ENCODE data around the gene OGFOD1. TPM values are rescaled to one million over a fixed set of nuclear protein-coding genes. Genes with fewer than 3 reads are reported as not detected.
A peak's percentile ranks its signal among the peaks of the same experiment; 100 is the strongest.

OGFOD1 gene
- total RNA-seq, 1 donor from 2014 or later = 25.7 TPM

DNA sequence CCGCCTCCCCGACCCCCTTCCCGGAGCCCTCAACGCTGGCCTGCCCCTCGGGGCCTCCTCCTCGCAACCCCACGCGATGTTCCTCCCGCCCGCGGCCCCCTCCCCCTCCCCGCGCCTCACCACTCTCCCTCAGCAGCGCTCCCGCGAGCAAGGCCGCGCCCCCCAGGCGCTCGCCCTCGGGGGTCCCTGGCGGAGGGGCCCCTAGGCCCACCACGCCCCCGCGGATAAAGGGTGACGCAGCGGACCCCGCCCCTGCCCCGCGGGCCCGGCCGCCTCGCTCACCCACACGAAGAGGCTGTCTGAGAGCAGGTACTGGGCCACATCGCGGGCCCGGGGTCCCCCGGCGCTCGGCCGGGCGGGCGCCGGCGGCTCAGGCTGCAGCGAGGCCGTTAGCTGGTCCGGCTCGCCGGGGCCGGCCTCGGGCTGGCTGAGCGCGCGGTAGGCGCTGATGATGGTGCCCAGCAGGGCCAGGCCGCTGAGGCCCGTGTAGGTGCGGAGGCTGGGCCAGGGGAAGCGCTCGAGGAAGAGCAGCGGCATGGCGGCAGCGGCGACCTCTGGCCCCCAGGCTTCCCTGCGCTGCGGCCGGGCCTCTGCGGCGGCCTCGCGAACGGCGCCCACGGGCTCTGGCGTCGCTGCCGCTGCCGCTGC is 26.4 kb upstream of the OGFOD1 start:
- peak; percentile 51 for DNase-seq
- intact Hi-C loops (cut with DNase I) = no loop called here
- peak; percentile 42 for ATAC-seq (ENCODE audit: poor library complexity)

DNA sequence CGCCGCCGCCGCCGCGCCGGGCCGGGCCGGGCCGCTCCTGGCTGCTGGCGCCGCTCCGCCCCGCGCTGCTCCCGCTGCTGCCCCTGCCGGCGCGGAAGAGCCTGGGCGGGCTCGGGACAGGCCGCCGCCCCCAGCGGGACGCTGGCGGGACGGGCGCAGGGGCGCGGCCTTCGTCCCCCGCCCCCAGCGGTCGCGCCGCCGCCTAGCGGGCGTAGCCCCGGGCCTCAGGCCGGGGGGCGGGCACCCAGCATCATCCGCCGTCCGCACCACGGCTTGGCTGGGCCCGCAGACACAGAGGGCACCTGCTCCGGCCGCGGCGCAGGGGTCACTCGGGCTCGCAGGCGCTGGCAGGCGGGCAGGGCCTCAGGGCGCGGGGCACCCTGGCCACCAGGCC is 25.9 kb upstream of the OGFOD1 start, which contains the start of gene AMFR:
Gene AMFR (minus strand): TSS at position 107 of the 394 bp plus-strand sequence. CDS start 218 bp downstream, outside the sequence.
- ATAC-seq (ENCODE audit: poor library complexity) (peak; percentile 97), DNase-seq (peak; percentile 79)
- intact Hi-C loops (cut with DNase I) = no loop called here

DNA sequence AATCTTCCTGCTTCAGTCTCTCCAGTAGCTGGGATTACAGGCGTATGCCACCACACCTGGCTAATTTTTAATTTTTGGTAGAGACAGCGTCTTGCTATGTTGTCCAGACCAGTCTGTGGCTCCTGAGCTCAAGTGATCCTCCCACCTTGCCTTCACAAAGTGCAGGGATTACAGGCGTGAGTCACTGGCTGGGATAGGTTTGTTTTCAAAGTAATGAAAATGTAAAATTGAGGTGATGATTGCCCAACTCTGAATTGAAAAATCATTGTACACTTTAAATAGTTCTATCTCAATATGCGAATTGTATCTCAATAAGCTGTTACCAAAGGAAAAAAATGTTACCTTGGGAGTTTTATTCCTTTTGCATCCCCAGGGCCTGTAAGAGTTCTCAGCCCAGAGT is 24.8 kb upstream of the OGFOD1 start:
- no peak for DNase-seq
- intact Hi-C loops (cut with DNase I) = no loop called here
- no peak for ATAC-seq (ENCODE audit: poor library complexity)

DNA sequence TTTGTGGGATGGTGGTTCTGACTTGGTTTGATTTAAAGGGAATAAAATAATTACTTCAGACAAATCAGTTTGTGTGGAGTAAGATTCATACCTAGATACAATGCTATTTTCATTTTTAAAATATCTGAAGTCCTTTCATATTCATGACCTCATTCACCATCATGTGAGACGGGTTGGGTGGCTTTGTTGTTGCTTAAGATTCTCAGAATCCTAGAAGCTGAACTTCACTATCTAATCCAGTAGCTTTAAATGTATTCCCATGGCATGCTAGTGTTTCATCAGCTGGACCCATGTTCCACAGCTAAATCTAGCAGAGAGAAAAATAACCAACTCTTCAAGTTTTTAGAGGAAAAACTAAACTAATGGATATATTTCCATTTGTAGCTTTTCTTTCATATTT is 23.3 kb upstream of the OGFOD1 start:
- intact Hi-C loops (cut with DNase I) = no loop called here
- DNase-seq (no peak), ATAC-seq (ENCODE audit: poor library complexity) (no peak)

DNA sequence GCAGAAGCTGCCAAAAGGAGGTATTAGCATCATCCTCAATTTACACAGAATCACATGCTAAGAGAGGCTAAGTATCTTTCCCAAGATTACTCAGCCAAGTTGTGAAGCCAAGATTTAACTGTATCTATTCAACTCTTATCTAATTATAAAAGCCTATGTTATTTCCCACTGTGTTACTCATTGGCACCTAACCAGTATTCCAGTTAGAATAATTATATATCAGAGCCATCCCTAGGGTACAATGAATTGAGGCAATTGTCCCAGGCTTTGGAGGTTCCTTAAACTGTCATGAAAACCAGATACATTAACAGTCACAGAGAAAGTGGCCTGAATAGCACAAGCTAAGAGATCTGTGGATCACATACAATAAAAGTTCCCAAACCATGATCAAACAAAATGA is 15.1 kb upstream of the OGFOD1 start:
- intact Hi-C loops (cut with DNase I) = no loop called here
- no peak for ATAC-seq (ENCODE audit: poor library complexity)
- no peak for DNase-seq

DNA sequence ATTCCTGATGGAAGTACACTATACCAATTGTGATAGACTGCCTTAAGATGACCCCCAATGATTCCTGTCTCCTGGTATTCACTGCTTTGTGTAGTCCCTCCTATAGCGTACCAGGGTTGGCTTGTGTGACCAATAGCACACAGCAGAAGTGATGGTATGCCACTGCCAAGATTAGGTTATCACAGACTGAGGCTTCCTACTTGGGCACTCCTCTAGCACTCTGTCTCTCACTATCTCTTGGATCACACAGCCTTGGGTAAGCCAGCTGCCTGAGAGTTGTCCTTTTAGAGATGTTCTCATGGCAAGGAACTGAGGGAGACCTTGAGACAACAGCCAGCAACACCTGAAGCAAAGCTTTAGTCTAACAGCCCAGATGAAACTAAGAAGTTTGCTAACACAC is 13.3 kb upstream of the OGFOD1 start:
- DNase-seq (no peak), ATAC-seq (ENCODE audit: poor library complexity) (no peak)
- intact Hi-C loops (cut with DNase I) = no loop called here

DNA sequence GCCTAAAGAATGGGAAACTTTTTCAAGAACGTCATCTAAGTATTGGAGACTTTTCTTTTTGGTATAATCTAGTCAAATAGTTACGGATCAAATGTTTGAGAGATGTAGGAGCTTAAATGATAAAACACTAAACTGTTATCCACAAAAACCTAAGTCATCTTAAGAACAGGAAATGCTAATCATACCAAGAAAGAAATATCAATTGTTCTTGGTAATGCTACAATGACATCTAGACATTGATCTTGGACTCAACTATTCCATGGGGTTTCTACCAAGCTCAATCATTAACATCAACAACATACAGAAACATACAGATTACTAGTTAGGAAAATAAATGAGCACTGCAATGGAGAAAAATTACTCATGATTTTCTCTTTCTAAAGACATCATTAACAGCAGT is 4.1 kb upstream of the OGFOD1 start:
- no peak for ATAC-seq (ENCODE audit: poor library complexity)
- DNase-seq = no peak
- intact Hi-C loops (cut with DNase I) = no loop called here

DNA sequence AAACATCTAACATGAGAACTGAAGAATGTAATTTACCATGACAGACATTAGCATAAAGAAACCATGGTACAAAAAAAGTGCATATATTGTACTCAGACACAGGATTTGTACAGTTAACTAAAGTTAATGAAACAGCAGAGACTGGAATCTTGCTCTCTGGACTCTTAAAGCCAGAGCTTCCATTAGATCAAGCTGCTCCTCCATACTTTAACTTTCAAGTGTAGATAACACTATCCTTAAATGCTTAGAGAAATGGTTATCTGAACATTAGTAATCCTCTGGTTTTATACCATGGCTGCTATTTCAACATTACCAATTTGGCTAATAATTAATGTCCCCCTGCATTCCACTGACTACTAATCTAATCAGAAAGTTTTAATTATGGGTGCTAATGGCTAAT is 3.3 kb upstream of the OGFOD1 start:
- DNase-seq = no peak
- intact Hi-C loops (cut with DNase I) = no loop called here
- no peak for ATAC-seq (ENCODE audit: poor library complexity)

DNA sequence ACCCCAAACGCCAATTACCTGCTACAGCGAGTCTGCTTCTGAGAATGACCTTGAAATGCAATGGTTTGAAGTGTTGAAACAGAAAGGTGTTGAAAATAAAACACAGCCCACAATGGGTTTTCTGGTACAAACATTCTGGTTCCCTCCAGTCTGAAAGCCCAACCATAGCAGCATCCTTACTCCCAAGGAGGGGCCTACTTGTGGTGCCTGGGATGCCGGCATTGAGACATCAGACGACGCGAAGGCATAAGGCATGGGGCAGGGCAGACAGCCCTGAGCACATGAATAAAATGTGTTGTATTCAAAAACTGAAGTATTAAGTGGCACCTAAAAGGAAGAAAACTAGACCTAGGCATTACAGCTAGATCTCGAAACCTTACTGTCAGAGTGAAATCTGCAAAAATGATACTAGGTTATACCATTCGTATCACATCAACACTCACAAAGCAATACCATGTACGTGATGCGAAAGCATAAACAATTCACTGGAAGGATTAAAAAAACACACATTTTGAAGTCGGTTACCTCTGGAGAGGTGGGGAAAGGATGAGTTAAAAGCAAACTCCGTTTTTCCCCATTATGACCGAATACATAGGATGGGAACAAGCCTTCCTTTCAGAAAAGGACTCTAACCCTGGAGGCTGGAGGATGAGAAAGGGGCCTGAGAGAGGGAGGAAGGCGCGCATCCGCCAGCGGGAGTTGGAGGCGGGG is 924 bp upstream of the OGFOD1 start:
- intact Hi-C loops (cut with DNase I) = no loop called here
- no peak for DNase-seq
- ATAC-seq (ENCODE audit: poor library complexity) = no peak

DNA sequence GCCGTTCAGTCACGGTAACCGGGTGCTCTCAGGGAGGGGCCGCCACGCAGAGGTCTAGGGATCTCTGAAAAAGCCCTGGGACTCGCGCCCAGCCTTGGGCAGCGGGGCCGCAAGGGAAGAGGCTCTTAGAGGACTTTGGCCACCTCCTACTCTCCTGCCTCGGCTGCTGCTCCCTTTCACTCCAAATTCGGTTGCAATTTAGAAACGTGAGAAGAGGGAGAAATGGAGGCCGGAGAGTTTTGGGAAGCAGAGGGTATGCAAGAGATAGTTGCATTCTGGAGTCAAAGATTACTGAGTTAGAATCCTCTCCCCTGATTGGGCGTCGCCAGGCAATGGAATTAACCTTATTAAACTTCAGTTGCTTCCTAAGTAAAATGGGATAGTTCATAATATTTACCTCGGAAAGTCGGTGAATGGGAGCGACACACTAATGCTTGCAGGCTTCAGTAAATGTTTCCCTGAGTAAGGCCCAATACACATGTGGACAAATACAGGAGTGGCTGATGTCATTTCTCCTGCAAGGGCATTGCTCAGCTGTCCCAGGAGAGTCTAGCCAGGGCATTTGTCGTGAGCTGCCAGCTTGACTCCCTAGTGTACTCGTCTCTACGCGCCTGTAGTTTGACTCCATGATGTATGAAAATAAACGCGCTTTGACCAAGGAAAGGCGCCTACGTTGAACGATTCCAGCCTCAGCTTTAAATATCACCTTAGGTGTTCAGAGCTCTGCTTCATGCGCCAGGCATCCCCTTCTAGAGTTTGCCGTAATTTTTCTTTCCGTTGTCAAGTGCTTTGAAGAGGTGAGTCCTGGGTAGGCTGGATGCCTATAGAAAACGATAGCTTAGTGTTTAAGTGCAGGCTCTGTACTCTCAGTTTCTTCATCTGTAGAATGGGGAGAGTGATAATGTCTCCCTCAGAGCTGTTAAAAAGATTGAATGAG is 667 bp downstream of the OGFOD1 start:
- DNase-seq = no peak
- intact Hi-C loops (cut with DNase I) = no loop called here
- peak; percentile 75 for ATAC-seq (ENCODE audit: poor library complexity)

DNA sequence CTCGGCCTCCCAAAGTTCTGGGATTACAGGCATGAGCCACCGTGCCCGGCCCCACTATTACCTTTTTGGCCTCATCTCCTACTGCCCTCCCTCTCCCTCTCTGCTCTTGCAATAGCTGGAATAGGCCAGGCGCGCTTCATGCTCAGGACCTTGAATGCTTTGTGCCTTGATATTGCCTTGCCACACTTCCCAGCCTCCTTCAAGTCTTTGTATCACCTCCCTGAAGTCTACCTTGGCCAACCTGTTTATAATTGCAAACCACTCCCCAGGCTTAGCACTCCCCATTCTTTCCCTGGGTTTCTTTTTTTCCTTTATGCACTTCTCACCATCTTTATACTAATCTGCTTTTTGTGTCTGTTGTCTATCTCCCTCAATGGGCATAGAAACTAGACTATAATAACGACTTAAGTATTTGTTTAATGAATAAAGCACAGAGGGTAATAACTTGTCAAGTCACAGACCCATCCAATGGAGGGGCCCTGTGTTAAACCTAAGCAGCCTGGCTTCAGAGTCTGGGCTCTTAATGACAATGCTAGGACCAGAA is 6.6 kb downstream of the OGFOD1 start:
- intact Hi-C loops (cut with DNase I) = loop anchor here (2.0 kb wide), 1 partner anchor 29 kb away; no protein-coding TSS in a partner anchor
- ATAC-seq (ENCODE audit: poor library complexity) = no peak
- no peak for DNase-seq

DNA sequence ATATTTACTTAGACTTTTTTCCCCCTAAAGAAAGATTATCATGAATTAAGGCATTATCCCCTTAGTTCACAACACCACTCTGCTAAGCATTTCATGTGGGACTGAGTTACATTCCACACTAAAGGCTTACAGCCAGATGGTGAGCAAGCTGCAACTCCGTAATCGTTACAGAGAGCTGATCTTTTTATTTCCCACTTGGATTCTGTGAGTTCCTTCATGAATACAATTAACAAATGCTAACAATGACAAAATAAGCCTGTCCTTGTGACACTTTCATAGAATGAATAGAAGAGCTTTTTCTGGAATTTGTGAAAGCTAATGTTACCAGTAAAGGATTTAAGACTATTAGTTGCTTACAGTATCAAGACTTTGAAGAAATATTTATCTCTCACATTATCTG is 8.7 kb downstream of the OGFOD1 start:
- DNase-seq = no peak
- no peak for ATAC-seq (ENCODE audit: poor library complexity)
- intact Hi-C loops (cut with DNase I) = no loop called here

DNA sequence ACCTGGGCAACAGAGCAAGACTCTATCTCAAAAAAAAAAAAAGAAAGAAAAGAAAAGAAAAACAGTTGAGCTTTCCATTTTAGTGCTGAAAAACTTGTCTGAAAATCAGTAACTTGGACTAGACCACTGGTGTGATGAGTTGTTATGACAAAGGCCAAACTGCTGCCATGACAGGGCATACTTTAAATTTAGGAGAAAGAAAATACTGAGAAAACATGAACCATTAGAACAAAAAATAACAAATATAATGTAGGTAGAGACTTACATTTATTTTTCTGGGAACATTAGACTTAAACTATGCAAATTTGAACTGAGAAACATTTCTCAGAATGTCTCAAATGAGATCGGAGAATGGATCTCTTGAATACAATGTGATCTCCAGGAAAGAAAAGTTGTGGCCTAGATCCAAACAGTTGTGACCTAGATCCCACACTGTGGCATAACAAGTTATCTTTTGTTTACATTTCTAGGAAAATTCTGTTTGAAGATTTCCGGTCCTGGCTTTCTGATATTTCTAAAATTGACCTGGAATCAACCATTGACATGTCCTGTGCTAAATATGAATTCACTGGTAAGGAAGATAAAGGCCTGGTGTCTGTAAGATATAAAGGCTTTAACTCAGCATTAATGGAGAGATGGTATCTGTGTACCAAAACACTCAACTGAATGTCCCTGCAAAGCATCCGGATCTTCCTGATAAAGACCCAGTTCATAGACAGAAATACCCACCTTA is 10.9 kb downstream of the OGFOD1 start:
- intact Hi-C loops (cut with DNase I) = no loop called here
- ATAC-seq (ENCODE audit: poor library complexity) = no peak
- no peak for DNase-seq

DNA sequence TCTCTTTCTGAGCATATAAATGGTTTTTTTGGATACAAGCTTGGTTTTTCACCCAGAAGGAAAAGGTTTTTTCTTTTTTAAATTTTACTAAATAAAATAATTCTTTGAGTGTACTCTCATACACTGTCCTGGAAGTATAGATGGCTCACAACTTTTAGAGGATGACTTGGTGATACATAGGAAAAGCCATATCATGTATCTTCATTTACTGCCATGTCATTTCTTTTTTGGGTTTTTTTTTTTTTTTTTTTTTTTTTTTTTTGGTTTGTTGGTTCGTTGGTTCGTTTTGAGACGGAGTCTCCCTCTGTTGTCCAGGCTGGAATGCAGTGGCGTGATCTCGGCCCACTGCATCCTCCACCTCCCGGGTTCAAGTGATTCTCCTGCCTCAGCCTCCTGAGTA is 11.8 kb downstream of the OGFOD1 start:
- ATAC-seq (ENCODE audit: poor library complexity) = no peak
- no peak for DNase-seq
- intact Hi-C loops (cut with DNase I) = no loop called here

DNA sequence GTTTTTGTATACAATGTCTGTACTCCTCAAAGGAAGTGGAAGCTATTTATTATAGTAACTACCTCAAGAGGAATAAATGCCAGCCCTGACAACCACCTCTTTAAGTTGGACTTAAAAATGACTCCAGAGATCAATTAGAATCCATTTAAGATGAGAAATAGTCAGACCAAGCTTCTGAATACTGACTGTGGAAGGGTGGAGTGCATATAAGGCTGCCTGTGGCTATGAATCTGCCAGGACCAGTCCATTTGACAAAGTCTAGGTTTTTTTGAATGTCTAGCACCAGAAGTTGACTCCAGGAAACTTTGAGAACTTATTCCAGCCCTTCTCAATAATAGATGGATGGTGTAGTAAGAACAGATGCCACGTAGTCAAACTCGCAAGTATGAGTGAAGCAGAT is 15.0 kb downstream of the OGFOD1 start:
- ATAC-seq (ENCODE audit: poor library complexity) = no peak
- DNase-seq = no peak
- intact Hi-C loops (cut with DNase I) = no loop called here

DNA sequence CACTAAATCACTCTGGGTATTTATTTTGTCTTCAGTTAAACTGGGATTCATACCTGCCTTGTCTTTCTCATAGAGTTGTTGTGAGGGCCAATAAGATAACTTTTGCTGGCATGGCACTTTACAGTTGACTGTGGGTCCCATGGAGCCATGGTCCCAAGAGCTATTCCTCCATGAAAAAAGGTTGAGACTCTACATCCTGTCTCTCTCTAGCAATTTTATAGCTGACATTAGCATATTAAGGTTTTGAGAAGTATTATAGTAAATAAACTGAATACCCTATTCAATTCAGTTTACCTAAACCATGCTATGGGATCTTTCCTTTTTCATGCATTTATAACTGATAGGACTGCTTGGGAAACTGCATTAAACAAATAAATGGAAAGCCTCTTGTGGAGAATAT is 17.4 kb downstream of the OGFOD1 start:
- intact Hi-C loops (cut with DNase I) = no loop called here
- no peak for DNase-seq
- ATAC-seq (ENCODE audit: poor library complexity) = no peak

DNA sequence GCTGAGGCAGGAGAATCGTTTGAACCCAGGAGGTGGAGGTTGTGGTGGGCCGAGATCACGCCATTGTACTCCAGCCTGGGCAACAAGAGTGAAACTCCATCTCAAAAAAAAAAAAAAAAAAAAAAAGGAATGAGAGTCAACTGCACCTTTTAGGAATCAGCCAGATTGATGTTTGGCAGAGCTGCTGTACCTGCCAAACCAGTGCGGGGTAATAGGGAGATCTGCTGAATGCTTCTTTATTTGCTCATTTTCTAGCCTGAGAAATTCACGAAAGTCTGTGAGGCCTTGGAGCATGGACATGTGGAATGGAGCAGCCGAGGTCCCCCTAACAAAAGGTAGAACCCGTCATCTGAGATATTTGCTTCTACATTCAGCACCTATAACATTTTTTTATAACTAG is 18.4 kb downstream of the OGFOD1 start:
- DNase-seq = no peak
- no peak for ATAC-seq (ENCODE audit: poor library complexity)
- intact Hi-C loops (cut with DNase I) = no loop called here

DNA sequence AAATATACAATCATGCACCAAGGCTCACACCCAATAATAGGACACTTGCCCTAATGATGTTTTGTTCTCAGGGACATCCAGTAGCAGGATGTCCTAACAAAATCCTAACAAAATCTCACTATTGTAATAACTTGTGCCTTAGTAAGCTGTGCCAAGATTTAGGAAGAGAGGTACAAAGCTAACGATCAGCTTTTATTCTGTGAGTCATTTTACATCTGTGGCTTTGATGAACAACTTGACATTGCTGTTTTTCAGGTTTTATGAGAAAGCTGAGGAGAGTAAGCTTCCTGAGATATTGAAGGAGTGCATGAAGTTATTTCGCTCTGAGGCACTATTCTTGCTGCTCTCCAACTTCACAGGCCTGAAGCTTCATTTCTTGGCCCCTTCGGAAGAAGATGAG is 18.9 kb downstream of the OGFOD1 start:
- intact Hi-C loops (cut with DNase I) = no loop called here
- ATAC-seq (ENCODE audit: poor library complexity) (no peak), DNase-seq (no peak)

DNA sequence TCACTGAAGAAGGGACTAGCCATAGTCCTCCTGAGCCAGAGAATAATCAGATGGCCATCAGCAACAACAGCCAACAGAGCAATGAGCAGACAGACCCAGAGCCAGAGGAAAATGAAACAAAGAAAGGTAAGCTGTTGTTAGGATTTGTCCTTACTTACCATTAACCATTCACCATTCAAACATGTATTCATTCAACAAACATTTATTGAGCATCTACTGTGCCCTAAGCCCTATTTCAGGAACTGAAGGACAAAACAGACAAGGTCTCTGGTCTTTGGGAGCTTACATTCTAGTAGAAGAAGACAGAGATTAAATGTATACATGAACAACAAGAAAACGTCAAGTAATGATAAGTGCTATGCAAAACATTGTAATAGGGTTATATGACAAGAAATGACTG is 19.3 kb downstream of the OGFOD1 start:
- ATAC-seq (ENCODE audit: poor library complexity) (no peak), DNase-seq (no peak)
- intact Hi-C loops (cut with DNase I) = no loop called here
